Measurements from ENCODE around the gene C3orf20. TPM values are rescaled to one million over a fixed set of nuclear protein-coding genes. Genes with fewer than 3 reads are reported as not detected.

Gene C3orf20
- polyA plus RNA-seq, 1 donor from 2014 or later = not detected

DNA sequence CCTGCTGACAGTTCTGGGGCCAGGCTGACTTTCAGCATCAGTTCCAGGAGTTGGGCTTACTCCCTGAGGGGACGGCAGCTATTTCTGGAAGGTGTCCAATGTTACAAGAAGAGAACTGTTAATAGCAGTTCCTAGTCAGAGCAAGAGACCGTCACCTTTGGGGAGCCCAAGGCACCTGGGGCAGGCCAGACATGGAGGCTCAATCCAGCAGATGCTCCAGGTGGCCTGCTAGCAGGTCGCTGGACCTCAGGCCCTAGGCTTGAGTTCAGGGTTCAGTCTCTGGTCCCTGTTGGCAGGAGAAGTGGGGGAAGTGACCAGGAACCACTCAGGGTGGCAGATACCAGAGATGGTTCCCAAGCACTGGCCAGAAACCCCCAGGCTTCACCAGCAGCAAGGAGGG, 25.9 kb downstream of the C3orf20 start:
- no peaks in the 10 kb centered on the region for H3K27me3 ChIP-seq (ENCODE audit: insufficient read depth, low read depth, low read length)
- H2AFZ ChIP-seq (ENCODE audit: low read depth, low read length) = no peak overlapping the region
- no peaks in the 10 kb centered on the region for H3K9me3 ChIP-seq (ENCODE audit: low read length)
- TF ChIP-seq TAF1 (IDR thresholded peaks at IDR 0.05; ENCODE audit: low read depth) (no peak), POLR2AphosphoS5 (IDR thresholded peaks at IDR 0.05) (no peak), EZH2 (IDR thresholded peaks at IDR 0.05; ENCODE audit: borderline replicate concordance, insufficient read depth, low read length, poor library complexity, severe bottlenecking) (no peak), SMC3 (conservative IDR thresholded peaks at IDR 0.05; ENCODE audit: poor library complexity) (no peak), MXI1 (conservative IDR thresholded peaks at IDR 0.05; ENCODE audit: poor library complexity, severe bottlenecking) (no peak)
- TF ChIP-seq, protein P1, sequence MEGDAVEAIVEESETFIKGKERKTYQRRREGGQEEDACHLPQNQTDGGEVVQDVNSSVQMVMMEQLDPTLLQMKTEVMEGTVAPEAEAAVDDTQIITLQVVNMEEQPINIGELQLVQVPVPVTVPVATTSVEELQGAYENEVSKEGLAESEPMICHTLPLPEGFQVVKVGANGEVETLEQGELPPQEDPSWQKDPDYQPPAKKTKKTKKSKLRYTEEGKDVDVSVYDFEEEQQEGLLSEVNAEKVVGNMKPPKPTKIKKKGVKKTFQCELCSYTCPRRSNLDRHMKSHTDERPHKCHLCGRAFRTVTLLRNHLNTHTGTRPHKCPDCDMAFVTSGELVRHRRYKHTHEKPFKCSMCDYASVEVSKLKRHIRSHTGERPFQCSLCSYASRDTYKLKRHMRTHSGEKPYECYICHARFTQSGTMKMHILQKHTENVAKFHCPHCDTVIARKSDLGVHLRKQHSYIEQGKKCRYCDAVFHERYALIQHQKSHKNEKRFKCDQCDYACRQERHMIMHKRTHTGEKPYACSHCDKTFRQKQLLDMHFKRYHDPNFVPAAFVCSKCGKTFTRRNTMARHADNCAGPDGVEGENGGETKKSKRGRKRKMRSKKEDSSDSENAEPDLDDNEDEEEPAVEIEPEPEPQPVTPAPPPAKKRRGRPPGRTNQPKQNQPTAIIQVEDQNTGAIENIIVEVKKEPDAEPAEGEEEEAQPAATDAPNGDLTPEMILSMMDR (IDR thresholded peaks at IDR 0.05; ENCODE audit: poor library complexity, severe bottlenecking) = no peak
- no peak overlapping the region for H3K4me3 ChIP-seq (ENCODE audit: low read length)
- no peaks in the 10 kb centered on the region for H3F3A ChIP-seq (ENCODE audit: insufficient read depth, low read length, poor library complexity, severe bottlenecking)
- no peaks in the 10 kb centered on the region for H3K9me2 ChIP-seq (ENCODE audit: insufficient read depth, low read length)
- no peaks in the 10 kb centered on the region for H4K20me1 ChIP-seq (ENCODE audit: insufficient read depth)
- H3K9ac ChIP-seq (ENCODE audit: low read length) = no peak overlapping the region
- H3K79me2 ChIP-seq (replicated peaks; ENCODE audit: insufficient read depth, low read length) = no peaks in the 10 kb centered on the region
- H3K27ac ChIP-seq (ENCODE audit: low read length) = no peak overlapping the region
- H3K36me3 ChIP-seq (ENCODE audit: insufficient read depth, low read length) = no peaks in the 10 kb centered on the region
- H3K4me2 ChIP-seq (ENCODE audit: low read length) = no peak overlapping the region

DNA sequence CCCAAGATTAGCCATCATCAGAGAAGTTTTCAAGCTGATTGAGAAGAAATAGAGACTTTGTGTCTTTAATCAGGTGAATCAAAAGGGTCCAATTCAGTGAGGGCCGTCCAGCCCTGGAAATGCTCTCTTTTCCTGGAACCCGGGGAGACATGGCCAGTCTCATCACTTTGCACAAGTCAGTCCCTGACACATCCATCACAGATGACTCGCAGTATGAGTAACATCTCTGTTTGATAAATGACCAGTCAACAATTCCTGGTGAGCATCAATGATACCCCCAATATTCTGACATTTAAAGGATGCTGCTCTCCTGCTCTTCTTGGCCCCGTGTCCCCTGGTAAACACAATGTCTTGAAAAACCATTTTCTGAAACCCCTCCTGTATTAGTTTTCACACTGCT, 26.7 kb downstream of the C3orf20 start:
- H3K27me3 ChIP-seq (ENCODE audit: insufficient read depth, low read depth, low read length) = no peaks in the 10 kb centered on the region
- no peaks in the 10 kb centered on the region for H3K9me3 ChIP-seq (ENCODE audit: low read length)
- H3K79me2 ChIP-seq (replicated peaks; ENCODE audit: insufficient read depth, low read length) = no peaks in the 10 kb centered on the region
- no peaks in the 10 kb centered on the region for H3F3A ChIP-seq (ENCODE audit: insufficient read depth, low read length, poor library complexity, severe bottlenecking)
- H3K4me2 ChIP-seq (ENCODE audit: low read length) = no peak overlapping the region
- H3K9me2 ChIP-seq (ENCODE audit: insufficient read depth, low read length) = no peaks in the 10 kb centered on the region
- TF ChIP-seq EP300 (conservative IDR thresholded peaks at IDR 0.05; ENCODE audit: poor library complexity, severe bottlenecking) (no peak), POLR2AphosphoS5 (IDR thresholded peaks at IDR 0.05) (no peak), TAF1 (IDR thresholded peaks at IDR 0.05; ENCODE audit: low read depth) (no peak)
- TF ChIP-seq, protein P1 (IDR thresholded peaks at IDR 0.05; ENCODE audit: poor library complexity, severe bottlenecking) = no peak
- no peak overlapping the region for H3K4me3 ChIP-seq (ENCODE audit: low read length)
- H4K20me1 ChIP-seq (ENCODE audit: insufficient read depth) = no peaks in the 10 kb centered on the region
- no peak overlapping the region for H2AFZ ChIP-seq (ENCODE audit: low read depth, low read length)
- no peaks in the 10 kb centered on the region for H3K36me3 ChIP-seq (ENCODE audit: insufficient read depth, low read length)
- H3K27ac ChIP-seq (ENCODE audit: low read length) = no peak overlapping the region
- no peak overlapping the region for H3K9ac ChIP-seq (ENCODE audit: low read length)

DNA sequence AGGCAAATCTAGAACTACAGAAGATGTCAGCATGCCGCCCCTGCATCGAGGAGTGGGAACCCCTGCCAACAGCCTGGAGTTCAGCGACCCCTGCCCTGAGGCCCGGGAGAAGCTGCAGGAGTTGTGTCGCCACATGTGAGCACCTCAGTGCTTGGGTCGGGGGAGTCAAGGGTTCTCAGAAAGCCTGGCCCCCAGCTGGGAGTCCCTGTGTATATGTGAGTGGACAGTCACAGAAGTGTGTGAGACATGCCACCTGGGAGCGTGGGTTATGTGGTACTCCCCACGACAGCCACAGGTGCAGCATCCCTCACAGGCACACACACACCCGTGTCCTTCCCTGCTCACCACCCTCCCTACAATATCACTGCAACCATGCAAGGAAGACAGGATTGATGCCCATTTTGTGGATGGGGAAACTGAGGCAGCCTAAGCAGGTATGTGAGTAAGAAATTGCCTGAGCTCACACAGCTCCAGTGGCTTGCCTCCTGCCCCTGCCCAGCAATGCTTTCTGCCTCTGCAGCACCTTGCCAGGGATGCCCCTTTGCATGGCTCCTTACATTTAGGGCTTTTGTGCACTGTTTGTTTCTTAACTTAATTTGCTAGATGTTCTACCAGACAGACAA, 28.3 kb downstream of the C3orf20 start:
- Histone ChIP-seq H4K20me1 (ENCODE audit: insufficient read depth) (no peaks in the 10 kb centered on the region), H3K27me3 (ENCODE audit: insufficient read depth, low read depth, low read length) (no peaks in the 10 kb centered on the region), H2AFZ (ENCODE audit: low read depth, low read length) (no peak overlapping the region), H3K79me2 (replicated peaks; ENCODE audit: insufficient read depth, low read length) (no peaks in the 10 kb centered on the region), H3K36me3 (ENCODE audit: insufficient read depth, low read length) (no peaks in the 10 kb centered on the region), H3K9ac (ENCODE audit: low read length) (no peak overlapping the region), H3F3A (ENCODE audit: insufficient read depth, low read length, poor library complexity, severe bottlenecking) (no peaks in the 10 kb centered on the region), H3K9me2 (ENCODE audit: insufficient read depth, low read length) (no peaks in the 10 kb centered on the region), H3K27ac (ENCODE audit: low read length) (no peak overlapping the region), H3K4me2 (ENCODE audit: low read length) (no peak overlapping the region), H3K4me3 (ENCODE audit: low read length) (no peak overlapping the region), H3K9me3 (ENCODE audit: low read length) (peaks cover 1% of the 10 kb centered on the region)
- TF ChIP-seq EP300 (conservative IDR thresholded peaks at IDR 0.05; ENCODE audit: poor library complexity, severe bottlenecking) (no peak), RAD21 (conservative IDR thresholded peaks at IDR 0.05) (no peak), TAF1 (IDR thresholded peaks at IDR 0.05; ENCODE audit: low read depth) (no peak), EZH2 (IDR thresholded peaks at IDR 0.05; ENCODE audit: borderline replicate concordance, insufficient read depth, low read length, poor library complexity, severe bottlenecking) (no peak), MXI1 (conservative IDR thresholded peaks at IDR 0.05; ENCODE audit: poor library complexity, severe bottlenecking) (no peak), POLR2AphosphoS5 (IDR thresholded peaks at IDR 0.05) (no peak), SMC3 (conservative IDR thresholded peaks at IDR 0.05; ENCODE audit: poor library complexity) (no peak)
- TF ChIP-seq, protein P1 (IDR thresholded peaks at IDR 0.05; ENCODE audit: poor library complexity, severe bottlenecking) = no peak
- TF ChIP-seq, protein P2, sequence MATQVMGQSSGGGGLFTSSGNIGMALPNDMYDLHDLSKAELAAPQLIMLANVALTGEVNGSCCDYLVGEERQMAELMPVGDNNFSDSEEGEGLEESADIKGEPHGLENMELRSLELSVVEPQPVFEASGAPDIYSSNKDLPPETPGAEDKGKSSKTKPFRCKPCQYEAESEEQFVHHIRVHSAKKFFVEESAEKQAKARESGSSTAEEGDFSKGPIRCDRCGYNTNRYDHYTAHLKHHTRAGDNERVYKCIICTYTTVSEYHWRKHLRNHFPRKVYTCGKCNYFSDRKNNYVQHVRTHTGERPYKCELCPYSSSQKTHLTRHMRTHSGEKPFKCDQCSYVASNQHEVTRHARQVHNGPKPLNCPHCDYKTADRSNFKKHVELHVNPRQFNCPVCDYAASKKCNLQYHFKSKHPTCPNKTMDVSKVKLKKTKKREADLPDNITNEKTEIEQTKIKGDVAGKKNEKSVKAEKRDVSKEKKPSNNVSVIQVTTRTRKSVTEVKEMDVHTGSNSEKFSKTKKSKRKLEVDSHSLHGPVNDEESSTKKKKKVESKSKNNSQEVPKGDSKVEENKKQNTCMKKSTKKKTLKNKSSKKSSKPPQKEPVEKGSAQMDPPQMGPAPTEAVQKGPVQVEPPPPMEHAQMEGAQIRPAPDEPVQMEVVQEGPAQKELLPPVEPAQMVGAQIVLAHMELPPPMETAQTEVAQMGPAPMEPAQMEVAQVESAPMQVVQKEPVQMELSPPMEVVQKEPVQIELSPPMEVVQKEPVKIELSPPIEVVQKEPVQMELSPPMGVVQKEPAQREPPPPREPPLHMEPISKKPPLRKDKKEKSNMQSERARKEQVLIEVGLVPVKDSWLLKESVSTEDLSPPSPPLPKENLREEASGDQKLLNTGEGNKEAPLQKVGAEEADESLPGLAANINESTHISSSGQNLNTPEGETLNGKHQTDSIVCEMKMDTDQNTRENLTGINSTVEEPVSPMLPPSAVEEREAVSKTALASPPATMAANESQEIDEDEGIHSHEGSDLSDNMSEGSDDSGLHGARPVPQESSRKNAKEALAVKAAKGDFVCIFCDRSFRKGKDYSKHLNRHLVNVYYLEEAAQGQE (IDR thresholded peaks at IDR 0.05; ENCODE audit: borderline replicate concordance) = no peak

Data from neural cell (in vitro differentiated cells).